HG03108 (cell line): ENCODE results near the gene OR56A1.
"Not testable (repeated sequence)": the region's sequence is repeated elsewhere in the genome, so short reads cannot be mapped to it uniquely, and the experiment has no call there.

ENCODE experiments used
- ATAC-seq: cut with Tn5 transposase; IDR thresholded peaks from one replicate; pipeline ENCODE4 v1.9.1; 2021; ENCODE audit warnings: moderate library complexity; ENCODE audit not compliant: unreplicated experiment

OR56A1 gene, protein sequence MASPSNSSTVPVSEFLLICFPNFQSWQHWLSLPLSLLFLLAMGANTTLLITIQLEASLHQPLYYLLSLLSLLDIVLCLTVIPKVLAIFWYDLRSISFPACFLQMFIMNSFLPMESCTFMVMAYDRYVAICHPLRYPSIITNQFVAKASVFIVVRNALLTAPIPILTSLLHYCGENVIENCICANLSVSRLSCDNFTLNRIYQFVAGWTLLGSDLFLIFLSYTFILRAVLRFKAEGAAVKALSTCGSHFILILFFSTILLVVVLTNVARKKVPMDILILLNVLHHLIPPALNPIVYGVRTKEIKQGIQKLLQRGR

DNA sequence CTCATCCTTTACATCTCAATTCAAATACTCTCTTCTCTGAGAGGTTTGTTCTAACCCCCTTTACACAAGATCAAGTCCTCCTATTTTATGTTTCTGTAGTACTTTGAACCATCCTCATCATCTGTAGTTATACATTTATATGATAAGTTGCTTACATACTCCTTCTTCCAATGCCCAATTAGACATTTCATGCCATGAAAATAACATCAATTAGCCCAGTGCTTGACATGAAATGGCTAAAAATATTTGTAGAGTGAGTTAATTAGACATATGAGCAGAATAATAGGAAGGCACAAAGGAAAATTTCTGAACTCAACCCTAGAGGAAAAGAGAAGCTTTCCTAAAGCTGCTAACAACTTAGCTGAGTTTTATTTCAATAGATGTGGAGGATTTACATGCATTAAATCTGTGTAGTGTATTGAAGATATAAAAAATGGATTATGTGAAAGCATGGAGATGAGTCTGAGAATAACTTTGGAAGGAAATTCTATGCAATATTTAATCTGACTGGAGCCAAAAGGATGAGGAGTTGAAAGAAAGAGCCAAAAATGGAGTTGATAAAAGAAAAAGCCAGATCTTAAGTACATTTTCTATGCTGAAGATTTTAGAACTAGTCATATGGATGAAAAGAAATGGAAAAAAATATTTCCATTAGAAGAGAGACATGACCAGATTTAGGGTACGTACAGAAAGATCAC, at the start of gene OR56A1:
OR56A1 (minus strand) TSS at position 51 of the 698 bp plus-strand sequence. CDS start 3,066 bp downstream, outside the sequence.
- ATAC-seq, result no peak

DNA sequence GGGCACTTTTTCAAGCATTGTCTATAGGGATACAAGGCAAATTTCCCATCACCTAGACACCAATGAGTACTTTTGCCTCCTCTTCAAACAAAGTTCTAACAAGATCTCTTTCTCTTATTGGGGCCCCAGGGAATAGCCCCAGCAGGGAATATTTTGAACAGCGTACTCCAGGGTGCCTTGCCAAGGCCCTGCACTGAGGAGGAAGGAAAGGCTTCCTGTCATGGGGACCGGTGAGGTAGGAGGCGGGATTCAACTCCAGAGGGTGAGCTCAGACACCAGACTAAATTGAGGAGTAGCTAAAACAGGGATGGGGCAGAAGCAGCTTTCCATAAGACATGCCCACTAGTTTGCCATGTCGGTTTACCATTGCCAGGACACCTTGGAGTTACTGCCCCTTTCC, 48.9 kb upstream of the OR56A1 start:
- no peak for ATAC-seq

DNA sequence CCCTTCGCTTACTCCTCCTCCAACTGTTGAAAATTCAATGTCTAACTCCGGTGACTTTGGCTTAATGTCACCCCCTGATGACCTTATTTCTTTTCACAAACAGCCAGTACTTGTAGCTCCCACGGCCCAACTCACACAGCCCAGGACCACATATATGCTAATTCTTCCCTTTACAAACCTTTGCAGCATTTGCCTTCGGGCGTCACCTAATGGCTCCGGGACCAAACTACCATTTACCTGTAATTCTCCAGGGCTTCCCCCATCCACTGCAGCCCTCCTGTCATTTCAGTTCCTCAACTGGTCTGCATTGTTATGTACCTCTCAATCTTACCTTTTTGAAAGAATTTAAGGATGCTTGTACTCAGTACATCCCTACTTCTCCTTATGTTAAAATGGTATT, 47.2 kb upstream of the OR56A1 start:
- no peak for ATAC-seq

DNA sequence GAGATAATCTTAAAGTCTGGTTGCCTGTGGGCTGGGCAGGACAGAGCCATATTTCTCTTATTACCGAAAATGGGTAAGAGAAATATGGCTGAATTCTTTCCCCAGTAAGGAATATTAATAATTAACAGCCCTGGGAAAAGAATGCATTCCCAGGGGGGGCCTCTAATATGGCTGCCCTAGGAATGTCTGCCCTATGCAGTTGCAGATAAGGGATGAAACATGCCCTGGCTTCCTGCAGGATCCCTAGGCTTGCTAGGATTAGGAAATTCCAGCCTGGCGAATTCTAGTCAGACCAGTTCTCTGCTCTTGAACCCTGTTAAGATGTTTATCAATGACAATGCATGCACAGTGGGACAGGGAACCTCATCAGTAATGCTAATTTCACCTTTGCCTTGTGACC, 45.9 kb upstream of the OR56A1 start:
- ATAC-seq, result not testable (repeated sequence)

DNA sequence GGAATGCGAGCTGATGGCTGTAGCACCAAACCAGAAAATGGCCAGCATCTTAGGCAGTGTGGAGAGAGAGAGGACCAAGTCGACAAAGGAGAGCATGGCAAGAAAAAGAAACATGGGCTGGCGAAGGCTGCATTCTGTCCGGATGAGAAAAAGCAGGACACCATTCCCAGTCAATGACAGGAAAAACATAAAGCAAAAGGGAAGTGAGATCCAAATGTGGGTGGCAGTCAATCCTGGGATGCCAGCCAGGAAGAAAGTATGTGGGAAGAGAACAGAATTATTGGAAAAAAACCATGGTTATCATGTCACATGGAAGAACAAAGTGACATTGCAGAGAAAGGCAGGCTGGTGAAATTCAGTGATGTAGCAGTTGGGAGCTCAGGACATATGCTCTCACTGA, 36.9 kb upstream of the OR56A1 start:
- no peak for ATAC-seq

DNA sequence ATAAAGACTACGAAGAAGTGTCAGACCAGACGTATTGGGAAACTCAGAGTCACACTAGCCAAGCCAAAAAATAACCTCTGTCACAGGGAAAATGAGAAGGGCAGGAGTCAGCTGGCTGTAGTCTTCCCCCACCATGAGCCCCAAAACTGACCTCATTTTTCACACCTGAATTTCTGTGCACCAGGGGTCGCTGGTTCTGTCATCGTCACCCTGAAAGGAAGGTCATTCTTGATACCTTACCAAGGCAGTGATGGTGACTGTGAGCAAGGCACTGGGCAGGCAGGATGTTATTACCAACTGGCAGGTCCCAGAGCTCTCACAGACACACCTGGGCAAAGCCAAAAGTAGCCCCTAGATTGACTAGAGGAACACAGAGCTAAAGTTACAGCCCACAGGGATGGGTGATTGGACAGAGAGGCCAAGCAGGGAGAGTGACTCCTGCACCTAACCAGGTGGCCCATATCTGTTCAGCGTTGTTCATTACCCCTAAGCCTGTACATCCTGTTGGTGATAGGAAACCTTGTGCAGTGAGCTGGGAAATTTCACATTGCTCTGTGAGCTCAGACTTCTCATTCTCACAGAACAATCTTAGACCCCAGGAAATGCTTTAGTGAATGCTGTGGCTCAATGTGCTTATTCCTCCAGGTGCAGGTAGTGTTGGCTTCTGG, 32.3 kb upstream of the OR56A1 start:
- no peak for ATAC-seq

DNA sequence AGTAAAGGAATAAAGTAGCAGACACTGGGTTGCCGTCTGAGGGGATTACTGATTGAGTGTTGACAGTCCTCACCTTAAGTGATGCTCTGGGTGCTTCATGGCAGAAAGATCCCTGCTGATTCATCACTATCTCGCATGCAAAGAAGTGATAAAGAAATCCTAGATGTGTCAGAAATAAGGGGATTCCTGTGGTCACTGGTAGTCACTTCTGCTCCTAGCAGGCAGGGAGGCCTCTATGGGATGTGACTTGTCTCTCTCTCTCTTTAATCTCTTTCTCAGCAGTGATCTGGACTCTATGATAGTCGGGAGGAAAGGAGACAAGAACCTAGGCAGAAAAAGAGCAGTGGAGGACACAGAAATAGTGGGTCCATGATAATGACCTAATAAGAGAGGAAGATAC, 30.9 kb upstream of the OR56A1 start:
- ATAC-seq, result no peak

DNA sequence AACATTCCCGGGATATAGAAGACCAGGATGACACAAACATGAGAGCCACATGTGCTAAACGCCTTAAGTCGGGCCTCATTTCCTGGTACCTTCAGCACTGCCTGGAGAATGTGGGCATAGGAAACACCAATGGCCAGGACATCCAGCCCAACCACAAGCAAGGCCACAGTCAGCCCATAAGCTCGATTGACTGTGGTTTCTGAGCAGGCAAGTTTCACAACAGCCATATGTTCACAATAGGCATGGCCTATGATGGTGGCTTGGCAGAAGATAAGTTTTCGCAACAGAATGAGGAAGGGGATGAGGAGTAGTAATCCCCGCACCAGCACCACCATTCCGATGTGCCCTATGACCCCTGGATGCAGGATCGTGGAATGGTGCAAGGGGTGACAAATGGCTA, 26.9 kb upstream of the OR56A1 start:
- ATAC-seq, result no peak

DNA sequence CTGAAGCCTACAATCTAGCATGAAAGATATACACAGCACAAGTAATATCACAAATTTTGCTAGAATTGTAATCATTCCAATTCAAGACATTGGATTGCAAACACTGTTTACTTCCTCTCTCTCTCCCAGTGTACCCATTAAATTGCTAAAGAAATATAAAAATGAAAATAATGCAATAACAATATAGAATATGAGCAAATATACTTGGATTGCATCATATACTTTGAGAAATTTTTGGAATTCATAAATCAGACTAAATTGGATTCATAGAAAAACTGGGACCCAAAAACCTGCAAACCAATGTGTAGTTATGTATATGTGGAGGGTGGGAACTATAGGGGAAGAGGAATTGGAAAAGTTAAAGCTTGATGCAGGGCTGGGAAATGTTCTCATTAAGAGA, 25.0 kb upstream of the OR56A1 start:
- no peak for ATAC-seq

DNA sequence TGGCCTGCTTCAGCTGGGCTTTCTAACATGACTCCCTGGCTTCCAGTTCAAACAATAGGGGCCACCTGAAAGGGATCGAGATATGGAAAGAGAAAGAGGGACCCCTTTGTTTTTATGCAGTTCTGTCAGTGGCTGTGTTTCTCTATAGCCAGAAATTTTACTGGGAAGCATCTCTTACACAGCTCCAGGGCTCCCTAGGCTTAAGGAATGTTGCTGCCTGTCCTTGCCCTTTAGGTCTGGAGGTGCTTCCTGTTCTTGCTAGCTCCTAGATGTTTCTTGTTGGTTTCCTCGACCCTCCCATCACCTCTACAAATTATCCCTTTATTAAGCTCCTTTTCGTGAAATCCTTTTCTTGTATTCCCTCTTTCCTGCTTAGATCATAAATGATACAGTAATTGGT, 21.8 kb upstream of the OR56A1 start:
- ATAC-seq, result no peak

DNA sequence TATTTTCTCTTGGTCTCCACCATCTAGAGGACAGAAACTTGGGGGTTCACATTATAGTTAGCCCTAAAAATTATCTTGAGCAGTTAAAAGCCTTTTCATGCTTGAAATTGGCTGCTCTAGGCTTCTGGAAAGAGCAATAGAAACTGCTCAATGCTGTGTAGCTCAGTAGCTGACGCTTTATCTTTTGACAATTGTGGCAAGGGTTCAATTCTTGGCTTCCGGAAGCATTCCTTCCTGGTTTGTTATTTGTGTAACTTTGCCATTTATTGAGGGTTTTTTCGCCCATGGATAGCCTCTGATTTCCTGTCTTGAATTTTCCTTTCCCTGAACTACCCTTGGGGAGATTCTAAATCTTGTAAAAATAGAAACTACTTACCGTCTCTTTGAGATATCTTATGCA, 10.3 kb upstream of the OR56A1 start:
- no peak for ATAC-seq

DNA sequence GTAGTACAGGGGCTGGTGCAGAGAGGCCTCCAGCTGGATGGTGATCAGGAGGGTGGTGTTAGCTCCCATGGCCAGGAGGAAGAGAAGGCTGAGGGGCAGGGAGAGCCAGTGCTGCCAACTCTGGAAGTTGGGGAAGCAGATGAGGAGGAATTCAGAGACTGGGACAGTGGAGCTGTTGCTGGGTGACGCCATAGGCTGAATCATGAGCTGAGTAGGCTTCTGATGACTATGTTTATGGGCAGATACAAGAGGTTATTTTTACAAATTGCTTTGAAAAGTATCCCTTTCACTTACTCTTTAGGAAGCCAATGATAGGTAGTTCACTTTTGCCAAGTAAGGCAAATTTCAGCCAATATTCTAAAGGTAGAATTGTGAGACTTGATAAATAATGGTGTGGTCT, 3.1 kb downstream of the OR56A1 start:
- ATAC-seq, result no peak

DNA sequence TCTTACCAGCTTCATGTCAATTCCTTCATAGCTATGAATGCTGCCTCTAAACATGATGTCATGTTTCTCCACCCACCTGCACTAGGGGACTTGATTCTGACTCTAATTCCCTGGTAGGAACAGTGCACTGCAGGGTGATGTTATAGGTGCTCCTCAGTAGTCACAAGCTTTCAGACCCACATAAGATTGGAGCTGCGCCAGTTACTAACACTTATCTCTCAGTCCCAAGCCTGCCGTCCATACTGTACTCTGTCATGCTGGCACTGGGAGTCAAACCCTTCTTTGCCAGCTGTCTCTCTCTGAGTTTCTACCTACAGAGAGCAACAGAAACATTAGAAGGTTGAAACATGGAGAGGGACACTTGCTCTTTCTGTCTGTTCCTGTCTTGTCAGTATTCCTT, 5.5 kb downstream of the OR56A1 start:
- ATAC-seq, result no peak

DNA sequence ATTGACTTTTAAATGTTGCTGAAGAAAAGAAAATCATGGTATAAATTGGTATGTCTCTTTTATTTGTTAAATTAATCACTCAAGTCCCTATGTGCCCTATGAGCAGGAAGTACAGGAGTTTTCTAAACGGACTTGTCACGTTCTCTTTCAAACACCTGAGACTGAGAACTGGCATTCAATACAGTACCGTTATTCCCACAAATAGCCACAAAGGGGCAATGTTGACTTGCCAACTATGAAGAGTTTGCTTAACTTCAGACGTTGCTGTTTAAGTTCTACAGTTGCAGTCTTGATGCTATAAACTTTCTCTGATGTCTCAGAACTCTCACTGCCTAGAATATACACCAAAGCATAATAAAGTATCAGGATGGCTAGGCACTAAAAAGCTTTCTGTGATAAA, 7.6 kb downstream of the OR56A1 start:
- ATAC-seq, result no peak

DNA sequence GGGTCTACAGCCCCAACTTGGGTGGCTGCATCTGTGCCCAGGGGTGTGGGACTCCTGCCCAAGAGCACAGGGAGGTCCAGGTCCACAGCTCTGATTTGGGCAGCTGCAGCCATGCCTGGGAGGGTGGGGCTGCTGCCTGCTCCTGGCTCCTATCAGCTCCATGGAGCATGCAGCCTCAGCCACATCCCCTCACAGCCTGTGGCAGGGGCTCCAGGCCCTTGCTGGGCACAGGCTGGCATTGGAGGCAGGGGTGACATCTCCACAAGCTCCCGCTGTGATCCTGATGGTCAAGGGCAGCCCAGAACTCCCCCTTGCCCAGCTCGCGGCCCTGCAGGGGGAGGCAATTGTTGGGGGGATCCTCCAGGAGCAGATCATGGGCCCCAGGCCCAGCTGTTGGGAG, 17.5 kb downstream of the OR56A1 start:
- no peak for ATAC-seq

DNA sequence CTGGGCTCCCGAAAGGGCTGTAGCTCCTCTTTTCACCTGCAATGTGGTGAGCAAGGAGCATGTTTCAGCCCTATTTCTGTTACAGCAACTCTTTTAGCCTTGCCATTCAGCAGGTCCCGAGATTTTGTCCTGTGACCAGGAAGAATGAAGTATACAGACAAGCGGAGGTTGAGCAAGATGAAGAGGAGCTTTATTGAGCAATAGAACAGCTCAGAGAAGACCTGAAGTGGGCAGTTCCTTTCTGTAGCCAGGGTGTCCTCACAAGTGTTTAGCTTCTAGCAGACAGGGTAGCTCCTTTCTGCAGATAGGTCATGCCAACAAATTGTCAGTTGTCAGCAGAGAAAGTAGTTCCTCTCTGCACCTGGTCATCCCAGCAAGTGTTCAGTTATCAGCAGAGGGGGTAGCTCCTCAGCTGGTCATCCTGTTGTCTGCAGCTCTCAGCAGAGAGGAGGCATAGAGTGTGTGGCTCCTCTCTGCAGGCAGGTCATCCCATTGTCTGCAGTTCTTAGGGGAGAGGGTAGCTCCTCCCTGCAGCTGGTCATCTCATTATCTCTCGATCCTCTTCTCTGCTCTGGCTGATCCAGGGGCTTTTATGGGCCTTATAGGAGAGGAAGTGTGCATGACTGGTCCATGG, 18.4 kb downstream of the OR56A1 start:
- ATAC-seq, result no peak

DNA sequence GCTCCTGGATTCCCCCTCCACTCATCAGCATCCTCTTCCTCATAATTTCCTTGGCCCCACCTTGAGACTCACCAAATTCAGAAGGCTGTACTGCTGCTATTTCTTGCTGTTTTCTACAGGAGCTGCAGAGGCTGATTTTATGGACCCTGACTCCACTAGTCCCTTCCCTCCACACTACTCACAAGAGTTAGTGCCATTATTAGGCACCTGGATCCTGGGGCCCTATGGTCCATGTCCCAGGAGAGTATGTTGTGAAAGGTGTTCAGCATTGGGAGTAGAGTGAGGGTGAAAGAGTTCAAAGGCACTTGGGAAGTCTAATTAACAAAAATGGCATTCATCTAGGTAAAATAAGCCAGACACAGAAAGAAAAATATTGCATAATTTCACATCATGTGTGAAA, 23.7 kb downstream of the OR56A1 start, which contains the start of gene OR56A4:
OR56A4 (minus strand) TSS at position 101 of the 400 bp plus-strand sequence. CDS start 3,954 bp downstream, outside the sequence.
- ATAC-seq, result no peak

DNA sequence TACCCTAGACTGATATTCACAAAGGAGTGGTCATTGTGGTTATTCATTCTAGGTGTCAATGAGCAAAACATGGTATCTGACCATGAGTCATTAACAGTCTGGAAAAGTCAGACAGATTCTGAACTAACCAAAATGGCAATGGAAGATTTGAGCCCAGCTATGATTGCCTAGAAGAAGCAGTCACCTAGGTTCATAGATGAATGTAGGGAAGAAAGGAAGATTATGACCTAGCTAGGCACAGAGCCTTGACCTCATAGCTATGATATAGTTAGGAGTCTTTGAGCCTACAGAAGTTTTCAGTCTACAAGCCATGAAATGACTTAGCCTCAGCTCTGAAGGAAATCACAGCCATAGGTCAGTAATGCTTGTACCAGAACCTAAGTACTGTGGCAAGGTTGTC, 24.2 kb downstream of the OR56A1 start:
- no peak for ATAC-seq

DNA sequence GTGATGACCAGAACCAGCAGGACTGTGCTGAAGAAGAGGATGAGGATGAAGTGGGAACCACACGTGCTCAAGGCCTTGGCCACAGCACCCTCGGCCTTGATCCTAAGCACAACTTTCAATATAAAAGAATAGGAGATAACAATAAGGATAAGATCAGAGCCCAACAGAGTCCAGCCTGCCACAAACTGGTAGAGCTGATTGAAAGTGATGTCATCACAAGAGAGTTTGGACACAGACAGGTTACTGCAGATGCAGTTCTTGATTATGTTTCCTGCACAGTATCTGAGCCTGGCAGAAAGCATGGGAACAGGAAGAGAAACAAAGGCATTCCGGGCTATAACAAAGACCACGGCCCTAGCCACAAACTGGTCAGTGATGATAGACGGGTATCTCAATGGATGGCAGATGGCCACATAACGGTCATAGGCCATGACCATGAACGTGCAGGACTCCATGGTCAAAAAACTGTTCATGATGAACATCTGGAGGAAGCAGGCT, 28.3 kb downstream of the OR56A1 start:
- ATAC-seq, result no peak

DNA sequence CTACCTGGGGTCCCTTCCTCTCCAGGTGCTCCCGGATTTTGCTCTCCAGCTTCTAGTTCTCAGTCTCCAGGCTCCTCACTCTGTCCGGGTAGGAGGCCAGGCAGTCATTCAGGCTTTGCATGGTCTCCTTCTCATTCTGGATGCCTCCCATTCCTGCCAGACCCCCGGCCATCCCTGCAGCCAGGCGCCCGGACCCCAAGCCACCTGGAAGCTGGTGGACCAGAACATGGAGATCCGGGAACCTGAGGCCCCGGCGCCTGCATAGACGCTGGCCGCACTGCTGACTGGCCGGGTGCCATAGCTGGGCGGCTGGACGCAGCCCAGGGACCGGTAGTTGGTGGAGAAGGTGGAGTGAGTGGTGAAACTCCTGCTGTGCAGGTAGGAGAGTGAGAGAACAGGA, 35.8 kb downstream of the OR56A1 start:
- no peak for ATAC-seq

DNA sequence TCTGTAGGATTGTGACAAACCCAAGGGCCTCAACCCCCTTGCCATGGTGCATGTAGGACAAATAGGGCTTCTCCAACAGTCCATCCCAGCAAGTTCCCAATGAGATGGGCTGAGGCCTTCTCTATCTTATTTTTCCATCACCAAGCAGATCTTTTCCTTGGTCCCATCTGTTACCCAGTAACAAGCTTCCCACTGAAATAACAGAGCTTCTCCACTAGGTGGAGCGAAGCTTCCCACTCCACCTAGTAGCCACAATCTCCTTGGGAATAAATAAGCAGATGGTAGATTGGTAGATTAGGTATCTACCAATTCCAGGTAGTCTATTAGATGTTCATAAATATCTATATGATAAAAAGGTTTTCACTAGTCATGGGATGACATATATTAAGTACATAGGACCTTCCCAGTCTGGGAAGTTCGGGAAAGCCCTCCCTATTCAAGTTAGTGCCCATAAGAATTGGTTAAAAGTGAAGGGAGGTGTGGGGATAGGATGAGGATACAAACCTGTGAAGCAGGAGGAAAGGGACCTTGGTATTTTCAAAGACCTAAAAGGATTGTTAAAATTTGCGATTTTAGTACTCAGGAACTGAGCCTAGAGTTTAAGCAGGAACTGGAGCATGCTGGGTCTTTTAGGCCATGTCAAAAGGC, 37.8 kb downstream of the OR56A1 start:
- no peak for ATAC-seq
